HS-5 (cell line): ENCODE data around the gene PCSK9.

ENCODE experiments used
- DNase-seq: peaks from one replicate; pipeline ENCODE4 v3.0.0-alpha.2; 2012; ENCODE audit warnings: low read depth

Gene PCSK9

DNA sequence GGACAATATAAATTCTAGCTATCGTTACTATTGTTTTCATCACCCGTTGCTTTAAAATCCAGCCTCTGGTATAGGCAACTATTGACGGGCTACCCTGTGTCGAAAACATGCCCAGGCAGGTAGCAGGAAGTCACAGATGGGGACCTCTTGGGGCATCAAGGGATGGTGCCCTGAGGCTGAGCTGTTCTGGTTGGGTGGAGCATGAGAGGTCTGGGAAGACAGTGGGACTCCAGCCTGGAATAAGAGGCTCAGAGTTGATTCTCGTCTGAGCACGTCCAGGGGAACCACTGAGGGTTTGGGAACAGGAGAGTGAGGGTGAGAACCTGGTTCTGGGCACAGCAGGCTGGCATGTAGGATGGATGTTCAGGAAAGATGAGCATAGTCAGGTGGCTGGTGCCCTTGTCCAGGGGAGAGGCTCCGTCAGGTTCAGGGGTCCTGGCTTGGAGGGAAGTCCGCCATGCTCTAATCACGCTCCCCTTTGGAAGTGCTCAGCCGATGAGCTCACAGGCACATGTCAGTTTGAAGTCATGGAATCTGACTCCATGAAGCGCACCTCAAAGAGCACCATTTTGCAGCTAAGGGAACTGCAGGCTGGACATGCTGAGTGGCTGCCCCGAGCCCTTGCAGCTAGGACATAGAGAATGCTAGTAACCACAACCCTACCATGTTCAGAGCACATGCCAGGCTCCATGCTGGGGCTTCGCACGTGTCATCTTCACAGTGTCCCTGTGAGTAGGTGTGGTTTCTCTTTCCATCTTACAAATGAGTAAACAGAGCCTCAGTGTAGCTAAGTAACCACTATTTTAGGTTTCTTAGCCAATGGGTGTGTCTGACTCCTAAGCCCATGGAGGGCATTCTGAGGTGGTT, 21.0 kb downstream of the PCSK9 start:
- DNase-seq = no peak

DNA sequence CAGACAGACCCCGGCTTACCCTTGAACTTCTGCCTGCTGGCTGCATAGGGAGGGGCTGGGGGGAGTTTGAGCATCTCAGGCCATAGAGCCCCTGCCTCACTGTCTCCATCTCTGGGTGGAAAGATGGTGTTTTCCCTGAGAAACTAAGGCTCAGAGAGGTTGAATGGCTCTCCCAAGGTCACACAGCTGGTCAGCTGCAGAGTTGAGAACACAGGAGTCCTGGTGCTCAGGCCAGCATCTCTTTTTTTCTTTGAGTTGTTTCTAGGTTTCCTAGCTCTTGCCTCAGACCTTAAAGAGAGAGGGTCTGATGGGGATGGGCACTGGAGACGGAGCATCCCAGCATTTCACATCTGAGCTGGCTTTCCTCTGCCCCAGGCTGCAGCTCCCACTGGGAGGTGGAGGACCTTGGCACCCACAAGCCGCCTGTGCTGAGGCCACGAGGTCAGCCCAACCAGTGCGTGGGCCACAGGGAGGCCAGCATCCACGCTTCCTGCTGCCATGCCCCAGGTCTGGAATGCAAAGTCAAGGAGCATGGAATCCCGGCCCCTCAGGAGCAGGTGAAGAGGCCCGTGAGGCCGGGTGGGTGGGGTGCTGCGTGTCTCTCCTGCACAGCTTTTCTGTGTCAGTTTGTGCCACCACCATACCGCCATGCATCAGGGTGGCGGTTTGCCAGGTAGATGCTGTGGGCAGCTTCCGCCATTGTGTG, 21.8 kb downstream of the PCSK9 start:
- no peak for DNase-seq

DNA sequence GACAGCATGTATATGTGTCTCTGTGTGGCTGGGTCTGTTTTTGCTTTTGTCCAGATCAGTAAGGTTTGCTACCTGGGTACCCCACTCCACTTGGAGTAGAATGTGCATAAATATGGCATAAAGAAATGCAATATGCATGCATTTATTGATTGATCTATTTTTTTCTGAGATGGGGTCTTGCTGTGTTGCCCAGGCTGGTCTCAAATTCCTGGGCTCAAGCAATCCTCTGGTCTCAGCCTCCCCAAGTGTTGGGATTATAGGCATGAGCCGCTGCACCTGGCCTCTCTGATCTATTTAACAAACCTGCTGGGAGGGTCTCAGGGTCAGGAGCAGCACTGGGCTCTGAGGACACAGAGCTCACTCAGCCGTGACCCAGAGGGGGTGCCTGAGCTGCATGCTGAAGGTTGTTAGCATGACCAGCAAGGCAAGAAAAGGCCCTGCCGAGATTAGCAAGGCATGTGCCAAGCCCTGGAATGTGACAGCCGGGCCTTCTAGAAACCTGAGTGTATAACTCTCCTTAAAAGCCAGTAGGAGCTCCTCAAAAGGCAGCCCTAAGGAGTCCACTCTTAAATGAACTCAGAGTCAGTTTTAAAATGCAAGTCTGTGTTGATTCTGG, 22.5 kb downstream of the PCSK9 start:
- no peak for DNase-seq

DNA sequence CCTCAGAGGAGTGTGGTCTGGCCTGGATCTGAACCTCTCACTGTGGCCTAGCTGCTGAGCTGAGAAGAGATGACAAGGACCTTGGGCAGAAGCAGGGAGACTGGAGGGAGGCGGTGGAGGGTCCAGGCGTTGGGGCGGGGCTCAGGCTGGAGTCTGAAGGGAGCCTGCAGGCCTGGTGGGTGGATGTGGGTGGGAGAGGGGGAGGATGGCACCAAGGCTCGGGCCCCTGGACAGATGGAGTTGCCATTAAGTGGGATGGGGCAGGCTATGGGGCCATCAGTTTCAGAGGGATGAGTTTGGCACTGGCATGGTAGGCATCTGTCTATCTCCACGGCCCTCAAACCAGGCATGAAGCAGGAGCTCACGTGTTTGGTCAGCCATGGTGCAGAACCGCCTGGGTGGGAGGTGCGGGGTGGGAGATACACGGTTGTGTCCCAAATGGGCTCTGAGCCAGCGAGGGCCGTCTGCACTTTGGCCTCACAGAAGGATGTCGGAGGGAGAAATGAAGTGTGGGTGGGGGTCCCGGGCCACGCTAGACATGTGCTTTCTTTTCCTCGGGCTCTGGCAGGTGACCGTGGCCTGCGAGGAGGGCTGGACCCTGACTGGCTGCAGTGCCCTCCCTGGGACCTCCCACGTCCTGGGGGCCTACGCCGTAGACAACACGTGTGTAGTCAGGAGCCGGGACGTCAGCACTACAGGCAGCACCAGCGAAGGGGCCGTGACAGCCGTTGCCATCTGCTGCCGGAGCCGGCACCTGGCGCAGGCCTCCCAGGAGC, 23.6 kb downstream of the PCSK9 start:
- DNase-seq = no peak

DNA sequence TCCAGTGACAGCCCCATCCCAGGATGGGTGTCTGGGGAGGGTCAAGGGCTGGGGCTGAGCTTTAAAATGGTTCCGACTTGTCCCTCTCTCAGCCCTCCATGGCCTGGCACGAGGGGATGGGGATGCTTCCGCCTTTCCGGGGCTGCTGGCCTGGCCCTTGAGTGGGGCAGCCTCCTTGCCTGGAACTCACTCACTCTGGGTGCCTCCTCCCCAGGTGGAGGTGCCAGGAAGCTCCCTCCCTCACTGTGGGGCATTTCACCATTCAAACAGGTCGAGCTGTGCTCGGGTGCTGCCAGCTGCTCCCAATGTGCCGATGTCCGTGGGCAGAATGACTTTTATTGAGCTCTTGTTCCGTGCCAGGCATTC, 24.2 kb downstream of the PCSK9 start:
- DNase-seq = no peak

DNA sequence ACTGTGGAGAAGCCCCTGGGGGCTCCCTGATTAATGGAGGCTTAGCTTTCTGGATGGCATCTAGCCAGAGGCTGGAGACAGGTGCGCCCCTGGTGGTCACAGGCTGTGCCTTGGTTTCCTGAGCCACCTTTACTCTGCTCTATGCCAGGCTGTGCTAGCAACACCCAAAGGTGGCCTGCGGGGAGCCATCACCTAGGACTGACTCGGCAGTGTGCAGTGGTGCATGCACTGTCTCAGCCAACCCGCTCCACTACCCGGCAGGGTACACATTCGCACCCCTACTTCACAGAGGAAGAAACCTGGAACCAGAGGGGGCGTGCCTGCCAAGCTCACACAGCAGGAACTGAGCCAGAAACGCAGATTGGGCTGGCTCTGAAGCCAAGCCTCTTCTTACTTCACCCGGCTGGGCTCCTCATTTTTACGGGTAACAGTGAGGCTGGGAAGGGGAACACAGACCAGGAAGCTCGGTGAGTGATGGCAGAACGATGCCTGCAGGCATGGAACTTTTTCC, 24.8 kb downstream of the PCSK9 start:
- no peak for DNase-seq

DNA sequence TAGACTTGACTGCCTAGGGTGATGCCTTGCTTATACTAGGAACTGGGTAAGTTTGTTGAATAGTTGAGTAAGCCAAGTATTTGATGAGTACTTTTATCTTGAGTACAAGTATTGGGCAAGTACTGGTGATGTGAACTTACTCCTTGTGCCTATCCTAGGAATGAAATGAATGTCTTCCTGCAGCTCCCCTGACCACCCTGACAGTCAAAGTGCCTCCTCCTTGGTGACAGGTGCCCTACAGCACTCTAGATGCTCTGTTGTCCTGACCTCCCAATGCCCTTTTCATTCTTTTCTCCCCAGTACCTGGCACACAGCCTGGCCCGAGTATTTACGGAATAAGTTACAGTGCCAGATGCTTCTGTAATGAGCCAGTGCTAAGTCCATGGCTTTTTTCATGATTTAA, 25.5 kb downstream of the PCSK9 start:
- no peak for DNase-seq

DNA sequence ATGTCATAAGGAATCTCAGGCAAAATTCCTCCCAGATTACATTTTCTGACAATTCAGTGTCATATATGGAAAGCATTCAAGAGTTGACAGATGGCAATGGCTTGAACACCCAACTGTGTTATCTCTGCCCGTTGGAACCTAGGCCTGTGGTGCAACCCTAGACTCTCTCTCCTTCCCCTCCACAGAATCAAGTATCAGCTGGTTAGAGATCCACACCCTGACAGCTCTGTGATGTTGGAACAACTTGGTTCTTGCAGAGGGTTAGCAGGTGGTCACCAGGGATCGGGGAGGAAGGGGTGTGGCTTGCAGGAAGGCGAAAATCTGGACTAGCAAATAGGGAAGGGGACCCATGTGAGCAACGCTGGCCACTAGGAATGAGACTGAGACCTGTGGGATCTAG, 26.3 kb downstream of the PCSK9 start:
- DNase-seq = no peak

DNA sequence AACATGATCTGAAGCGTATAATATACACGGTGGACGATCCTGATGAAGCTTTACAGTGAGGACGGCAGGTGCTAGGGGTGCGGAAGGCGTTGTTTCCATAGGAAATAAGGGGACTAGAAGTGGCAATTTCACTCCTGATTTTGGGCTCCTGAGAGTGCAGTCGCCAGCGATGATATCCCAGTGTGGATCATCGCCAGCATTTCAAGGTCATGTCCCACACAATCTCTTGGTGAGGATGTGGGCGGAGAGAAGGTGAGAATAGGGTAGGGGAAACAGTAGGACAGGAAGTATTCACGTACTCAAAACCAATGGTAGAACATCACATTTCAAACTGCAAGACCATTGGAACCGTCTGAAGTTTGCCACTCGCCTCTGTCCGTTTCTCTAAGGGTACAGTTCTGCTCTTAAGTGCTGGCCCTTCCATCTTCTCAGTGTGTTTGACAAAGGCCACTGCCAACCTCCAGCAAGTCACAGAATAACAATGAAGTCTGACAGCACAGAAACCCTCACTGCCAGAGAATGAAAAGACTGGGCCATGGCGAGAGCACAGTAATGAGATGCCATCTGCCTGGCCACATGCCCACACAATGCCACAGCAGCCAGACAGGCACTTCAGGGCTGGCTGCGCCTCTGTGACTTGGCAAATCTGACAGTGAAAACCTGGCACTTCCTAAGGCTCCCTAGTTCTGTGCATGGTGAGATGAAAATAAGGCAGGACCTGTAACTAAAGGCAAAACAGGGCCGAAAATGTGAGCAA, 27.9 kb downstream of the PCSK9 start:
- DNase-seq = no peak

DNA sequence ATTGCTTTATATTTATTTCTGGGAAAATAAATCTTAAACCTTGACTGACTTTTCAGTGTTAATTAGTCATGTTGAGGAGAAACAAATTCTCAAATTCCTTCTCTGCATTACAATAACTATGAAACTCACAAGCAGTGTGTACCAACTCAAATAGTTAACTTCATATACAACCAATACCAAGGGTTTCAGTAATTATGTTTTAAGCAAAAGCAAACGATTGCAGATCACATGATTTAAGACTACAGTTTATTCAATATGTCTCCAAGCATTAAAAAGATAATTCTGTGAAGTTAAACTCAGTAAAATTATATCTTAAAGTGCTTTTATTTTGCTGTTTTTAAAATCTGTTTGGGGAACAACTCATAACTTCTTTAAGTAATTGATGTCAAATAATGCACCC, 28.6 kb downstream of the PCSK9 start:
- DNase-seq = no peak

DNA sequence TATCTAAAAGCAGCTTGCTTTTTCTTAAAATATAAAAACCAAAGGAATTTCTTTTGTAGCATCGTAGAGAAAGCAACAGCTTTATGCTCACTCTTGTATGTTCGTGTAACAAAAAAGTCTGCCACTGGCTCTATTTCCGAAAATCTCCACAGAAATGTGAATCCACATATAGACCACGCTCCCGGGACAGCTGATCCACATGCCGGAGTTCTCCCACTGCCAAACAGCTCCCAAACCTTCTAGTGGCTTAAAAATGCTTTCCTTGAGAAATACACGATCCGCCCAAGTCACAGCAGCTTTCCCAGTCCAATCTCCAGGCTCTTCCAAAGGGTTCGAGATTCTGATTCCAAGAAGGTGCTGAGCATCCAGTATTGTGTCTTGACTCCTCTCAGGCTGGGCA, 29.3 kb downstream of the PCSK9 start:
- no peak for DNase-seq

DNA sequence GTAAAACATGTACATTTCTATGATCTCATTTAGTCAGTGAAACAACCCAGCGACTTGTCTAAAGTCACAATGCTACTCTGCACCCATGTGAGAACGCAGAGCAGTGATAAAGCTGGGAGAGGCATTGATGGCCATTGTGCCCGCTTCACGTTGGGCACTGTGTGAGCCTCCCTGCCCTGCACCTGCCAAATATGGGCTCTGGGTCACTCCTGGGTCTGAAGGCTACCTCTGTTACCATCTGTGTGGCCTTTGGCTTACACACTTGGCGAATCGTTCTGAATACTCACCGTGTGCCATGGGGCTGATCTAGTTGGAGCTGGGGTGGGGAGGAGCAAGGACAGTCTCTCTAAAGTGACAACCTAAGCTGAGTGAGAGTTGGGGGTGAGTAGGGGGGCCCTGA, 29.9 kb downstream of the PCSK9 start:
- no peak for DNase-seq

DNA sequence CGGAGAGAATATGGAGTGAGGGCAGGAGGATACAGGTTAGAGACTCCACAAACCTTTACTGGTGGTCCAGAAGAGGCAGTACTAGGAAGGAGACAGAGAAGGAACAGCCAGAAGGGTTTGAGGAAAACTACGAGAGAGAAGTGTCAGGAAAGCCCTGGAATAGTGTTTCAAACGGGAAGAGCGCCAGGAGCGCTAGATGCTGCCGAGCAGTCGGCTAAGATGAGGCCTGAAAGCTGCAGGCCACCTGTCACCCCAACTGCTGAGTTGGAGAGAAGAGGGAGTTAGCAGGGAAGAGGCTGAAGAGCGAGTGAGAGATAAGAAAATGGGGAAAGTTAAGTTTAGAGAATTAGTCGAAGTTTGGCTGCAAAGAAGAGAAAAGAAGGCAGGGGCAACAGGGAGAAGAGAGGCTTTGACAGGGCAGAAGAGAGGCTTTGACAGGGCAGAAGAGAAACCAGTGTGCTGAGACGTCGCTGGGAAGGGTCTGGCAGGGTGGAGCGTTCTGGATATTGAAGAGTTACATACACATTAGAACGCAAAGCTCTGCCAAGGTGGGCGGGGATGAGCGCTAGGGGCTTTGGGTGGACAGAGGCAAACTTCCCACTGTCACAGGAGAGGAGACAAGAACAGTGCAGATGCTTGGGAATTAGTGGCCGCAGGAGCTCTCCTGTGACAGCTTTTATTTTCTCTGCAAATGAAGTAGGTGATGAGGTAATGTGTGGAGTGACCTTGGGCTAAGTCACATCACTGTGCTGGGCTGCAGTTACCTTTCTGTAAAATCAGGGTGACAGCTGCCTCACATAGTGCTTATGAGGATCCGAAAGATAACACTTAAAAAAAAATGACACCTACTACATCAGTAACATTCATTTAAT, 31.2 kb downstream of the PCSK9 start:
- DNase-seq = no peak

DNA sequence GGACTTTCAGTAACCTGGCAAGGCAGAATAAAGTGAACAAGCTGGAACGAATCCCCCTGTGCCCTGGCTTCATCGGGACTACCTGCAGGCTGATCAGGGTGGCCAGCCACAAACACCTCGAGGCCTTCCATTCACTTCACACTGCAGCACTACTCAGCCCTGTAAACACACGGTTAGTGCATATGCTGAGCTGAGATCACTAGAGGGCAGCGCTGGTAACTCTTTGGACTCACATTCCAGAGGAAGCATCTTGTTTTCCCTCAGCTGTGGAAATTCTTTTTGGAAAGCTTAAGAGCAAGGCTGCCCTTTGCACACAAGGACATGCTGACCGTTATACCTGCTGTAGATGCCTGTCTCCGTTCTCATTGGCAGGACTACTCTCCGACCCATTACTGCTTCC, 32.1 kb downstream of the PCSK9 start:
- no peak for DNase-seq

DNA sequence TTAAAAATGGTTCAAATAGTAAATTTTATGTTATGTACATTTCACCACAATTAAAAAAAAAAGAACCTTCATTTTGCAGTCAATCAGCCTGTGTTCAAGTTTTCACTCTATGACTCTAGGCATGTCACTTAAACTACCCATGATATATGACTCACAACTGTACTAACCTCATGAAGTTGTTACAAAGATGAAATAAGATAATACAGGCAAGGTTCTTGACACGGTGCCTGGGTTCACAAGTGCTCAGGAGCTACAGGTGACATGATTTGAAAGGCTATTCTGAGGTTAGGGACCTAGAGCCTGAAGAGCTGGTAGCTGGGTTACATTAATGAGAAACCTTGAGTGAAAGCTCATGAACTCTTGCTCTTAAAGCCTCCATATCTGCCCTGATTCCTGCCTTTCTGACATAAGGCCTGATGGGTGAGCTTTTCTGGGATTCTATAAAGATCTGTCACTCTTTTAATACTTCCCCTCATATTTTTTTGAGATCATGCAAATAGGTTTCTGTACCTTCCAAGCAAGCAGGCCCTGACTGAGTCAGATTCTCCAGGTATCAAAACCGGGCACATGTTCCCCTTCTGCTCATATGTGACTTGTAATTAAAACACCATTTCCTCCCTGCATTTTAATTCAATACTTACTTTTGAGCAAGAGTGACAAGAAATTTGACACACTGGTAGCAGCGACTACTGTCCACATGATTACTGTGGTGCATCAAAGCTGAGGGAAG, 34.0 kb downstream of the PCSK9 start:
- no peak for DNase-seq

DNA sequence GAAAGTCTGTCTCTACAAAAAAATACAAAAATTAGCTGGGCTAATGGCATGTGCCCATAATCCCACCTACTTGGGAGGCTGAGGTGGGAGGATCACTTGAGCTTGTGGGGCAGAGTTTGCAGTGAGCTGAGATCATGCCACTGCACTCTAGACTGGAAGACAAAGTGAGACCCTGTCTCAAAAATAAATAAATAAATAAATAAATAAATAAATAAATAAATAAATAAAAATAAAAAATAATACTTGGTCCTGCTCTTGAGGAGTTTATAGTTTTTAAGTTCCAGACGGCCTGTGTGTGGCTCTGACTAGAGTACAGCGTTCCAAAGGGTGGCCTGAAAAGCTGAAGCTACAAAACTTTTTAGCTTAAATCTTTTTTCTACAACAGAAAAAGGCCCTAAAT, 35.1 kb downstream of the PCSK9 start:
- no peak for DNase-seq

DNA sequence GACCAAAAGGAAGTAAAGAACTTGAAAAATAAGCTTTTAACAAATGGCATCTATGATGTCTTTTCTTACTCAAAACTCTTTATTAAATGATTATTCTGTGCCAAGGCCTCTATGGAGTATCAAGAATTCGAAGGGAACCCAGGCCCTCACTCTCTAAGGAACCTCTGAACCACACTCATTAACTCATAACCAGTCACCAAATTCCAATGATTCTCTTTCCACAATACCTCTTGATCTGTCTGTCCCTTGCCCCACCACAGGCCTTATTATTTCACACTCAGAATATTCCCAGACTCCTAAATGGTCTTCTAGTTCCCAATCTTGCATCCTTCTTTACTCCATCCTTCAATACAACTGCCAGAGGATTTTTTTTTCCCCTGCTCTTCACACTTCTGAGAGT, 37.0 kb downstream of the PCSK9 start:
- DNase-seq = no peak

DNA sequence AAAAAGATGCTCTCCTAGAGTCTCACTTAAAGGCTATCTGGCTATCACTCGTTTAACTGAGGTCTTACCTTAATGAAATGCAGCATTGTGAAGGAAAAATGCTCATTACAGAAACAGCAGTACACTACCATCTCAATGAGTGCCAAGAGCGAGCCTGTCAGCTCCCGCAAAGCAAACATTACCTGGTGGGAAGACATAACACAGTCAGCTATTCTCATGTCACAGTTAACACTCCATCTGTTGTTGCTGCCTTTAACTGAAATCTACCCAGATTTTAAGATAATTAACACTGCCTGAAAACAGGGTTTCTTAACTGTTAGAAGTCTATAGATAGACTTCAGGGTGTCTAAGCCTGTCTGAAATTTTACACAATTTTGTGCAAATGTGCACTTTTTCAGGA, 39.1 kb downstream of the PCSK9 start:
- DNase-seq = no peak

DNA sequence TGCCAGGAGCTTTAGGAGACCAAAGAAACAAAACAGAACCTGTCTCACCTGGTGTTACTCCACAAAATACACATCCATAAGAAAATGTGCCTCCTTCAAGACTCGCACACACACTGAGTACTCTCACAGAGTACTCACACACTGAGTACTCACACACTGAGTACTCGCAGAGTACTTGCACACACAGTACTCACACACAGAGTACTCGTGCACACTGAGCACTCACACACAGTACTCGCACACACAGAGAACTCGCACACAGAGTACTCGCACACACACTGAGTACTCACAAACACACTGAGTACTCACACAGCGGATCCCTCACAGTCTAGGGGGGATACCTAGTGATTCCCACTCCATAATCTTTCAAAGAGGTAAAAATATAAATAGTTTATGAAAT, 40.3 kb downstream of the PCSK9 start:
- DNase-seq = no peak
